Ectodermal cell (in vitro differentiated cells): ENCODE measurements around the gene HSF2BP.
"Not testable (repeated sequence)": the region's sequence is repeated elsewhere in the genome, so short reads cannot be mapped to it uniquely, and the experiment has no call there.

Experiments
- H3K27ac ChIP-seq: 2 replicates; pipeline ENCODE4 v1.7.0; 2013; ENCODE audit warnings: mild to moderate bottlenecking, low read depth, low read length; ENCODE audit not compliant: insufficient read depth, poor library complexity, severe bottlenecking
- H3K27me3 ChIP-seq: 2 replicates; pipeline ENCODE4 v1.7.0; 2013; ENCODE audit warnings: mild to moderate bottlenecking, low read length; ENCODE audit not compliant: insufficient read depth, control insufficient read depth, poor library complexity, severe bottlenecking
- H3K36me3 ChIP-seq: one replicate; pipeline ENCODE4 v1.7.0; 2013; ENCODE audit warnings: low read length; ENCODE audit not compliant: control insufficient read depth, insufficient read depth
- H3K4me1 ChIP-seq: one replicate; pipeline ENCODE4 v1.7.0; 2013; ENCODE audit warnings: low read length; ENCODE audit not compliant: control insufficient read depth, insufficient read depth
- H3K4me3 ChIP-seq: 2 replicates; pipeline ENCODE4 v1.7.0; 2013; ENCODE audit warnings: low read depth, low read length, control low read depth; ENCODE audit not compliant: insufficient read depth
- H3K9me3 ChIP-seq: 2 replicates; pipeline ENCODE4 v1.7.0; 2013; ENCODE audit warnings: mild to moderate bottlenecking, low read length, moderate library complexity; ENCODE audit not compliant: control insufficient read depth
- WGBS, 2 experiments: methylation state at CpG; one replicate each; pipeline ENCODE4 v1.1.7; 2013; ENCODE audit warnings: missing lambda C conversion rate in 2 of 2; 5-methylcytosine and 5-hydroxymethylcytosine counted together

Gene HSF2BP

GRCh38 chr21:43688906-43689305 is 29.6 kb upstream of the HSF2BP start:
- no peaks in the 10 kb centered on the region for H3K9me3 ChIP-seq
- peaks cover 63% of the 10 kb centered on the region for H3K36me3 ChIP-seq
- H3K4me1 ChIP-seq = no peaks in the 10 kb centered on the region
- H3K4me3 ChIP-seq = no peak overlapping the region
- WGBS, 2 experiments = 96% methylated on average over 12 of the region's 12 CpGs
- H3K27ac ChIP-seq = no peak overlapping the region
- no peaks in the 10 kb centered on the region for H3K27me3 ChIP-seq

DNA sequence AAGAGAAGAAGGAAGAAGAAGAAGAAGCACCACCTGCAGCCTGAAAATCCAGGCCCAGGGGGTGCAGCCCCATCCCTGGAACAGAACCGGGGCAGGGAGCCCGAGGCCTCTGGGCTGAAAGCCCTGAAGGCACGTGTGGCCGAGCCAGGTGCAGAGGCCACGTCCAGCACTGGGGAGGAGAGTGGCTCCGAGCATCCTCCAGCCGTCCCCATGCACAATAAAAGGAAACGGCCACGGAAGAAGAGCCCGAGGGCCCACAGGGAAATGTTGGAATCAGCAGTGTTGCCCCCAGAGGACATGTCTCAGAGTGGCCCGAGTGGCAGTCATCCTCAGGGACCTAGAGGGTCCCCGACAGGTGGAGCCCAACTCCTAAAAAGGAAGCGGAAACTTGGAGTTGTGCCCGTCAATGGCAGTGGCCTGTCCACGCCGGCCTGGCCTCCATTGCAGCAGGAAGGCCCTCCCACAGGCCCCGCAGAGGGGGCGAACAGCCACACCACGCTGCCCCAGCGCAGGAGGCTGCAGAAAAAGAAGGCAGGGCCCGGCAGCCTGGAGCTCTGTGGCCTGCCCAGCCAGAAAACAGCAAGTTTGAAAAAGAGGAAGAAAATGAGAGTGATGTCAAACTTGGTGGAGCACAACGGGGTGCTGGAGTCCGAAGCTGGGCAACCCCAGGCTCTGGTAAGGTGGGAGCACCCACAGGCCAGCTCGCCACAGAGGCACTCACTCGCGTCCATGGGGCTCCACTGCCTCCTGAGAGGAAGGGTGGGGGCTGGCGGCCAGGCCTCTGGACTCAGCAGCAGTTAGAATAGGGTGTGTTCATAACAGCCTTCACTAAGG is 28.5 kb upstream of the HSF2BP start:
- WGBS, 2 experiments = 95 to 96% methylated on average over 27 of the region's 27 CpGs
- Histone ChIP-seq H3K4me1 (no peaks in the 10 kb centered on the region), H3K9me3 (no peaks in the 10 kb centered on the region), H3K27ac (no peak overlapping the region), H3K4me3 (no peak overlapping the region), H3K36me3 (peaks cover 59% of the 10 kb centered on the region), H3K27me3 (no peaks in the 10 kb centered on the region)

- no peaks in the 10 kb centered on the region for H3K27me3 ChIP-seq
- no peak overlapping the region for H3K4me3 ChIP-seq
- H3K27ac ChIP-seq = no peak overlapping the region
- H3K36me3 ChIP-seq = peaks cover 58% of the 10 kb centered on the region
- 93% methylated on average over 21 of the region's 21 CpGs for WGBS, 2 experiments
- no peaks in the 10 kb centered on the region for H3K4me1 ChIP-seq
- H3K9me3 ChIP-seq = no peaks in the 10 kb centered on the region
These were observed 27.7 kb upstream of the HSF2BP start for GRCh38 chr21:43686811-43687565.

GRCh38 chr21:43684424-43684823 is 25.1 kb upstream of the HSF2BP start:
- Histone ChIP-seq H3K36me3 (peaks cover 54% of the 10 kb centered on the region), H3K4me1 (no peaks in the 10 kb centered on the region), H3K9me3 (no peaks in the 10 kb centered on the region), H3K27me3 (no peaks in the 10 kb centered on the region), H3K27ac (no peak overlapping the region), H3K4me3 (no peak overlapping the region)
- 98 to 100% methylated on average over 3 of the region's 3 CpGs for WGBS, 2 experiments

DNA sequence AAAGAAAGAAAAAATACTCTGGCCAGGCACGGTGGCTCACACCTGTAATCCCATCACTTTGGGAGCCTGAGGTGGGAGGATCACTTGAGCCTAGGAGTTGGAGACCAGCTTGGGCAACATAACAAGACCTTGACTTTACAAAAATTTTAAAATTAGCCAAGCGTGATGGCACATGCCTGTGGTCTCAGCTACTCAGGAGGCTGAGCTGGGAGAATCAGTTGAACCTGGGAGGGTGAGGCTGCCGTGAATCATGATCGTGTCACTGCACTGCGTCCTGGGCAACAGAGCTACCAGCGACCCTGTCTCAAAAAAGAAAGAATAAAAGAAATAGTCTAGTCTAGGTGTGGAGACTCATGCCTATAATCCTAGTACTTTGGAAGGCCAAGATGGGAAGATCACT is 22.4 kb upstream of the HSF2BP start:
- Histone ChIP-seq H3K27me3 (no peaks in the 10 kb centered on the region), H3K4me3 (no peak overlapping the region), H3K36me3 (peaks cover 39% of the 10 kb centered on the region), H3K9me3 (no peaks in the 10 kb centered on the region), H3K27ac (no peak overlapping the region), H3K4me1 (no peaks in the 10 kb centered on the region)
- WGBS, 2 experiments = 96 to 98% methylated on average over 6 of the region's 6 CpGs

DNA sequence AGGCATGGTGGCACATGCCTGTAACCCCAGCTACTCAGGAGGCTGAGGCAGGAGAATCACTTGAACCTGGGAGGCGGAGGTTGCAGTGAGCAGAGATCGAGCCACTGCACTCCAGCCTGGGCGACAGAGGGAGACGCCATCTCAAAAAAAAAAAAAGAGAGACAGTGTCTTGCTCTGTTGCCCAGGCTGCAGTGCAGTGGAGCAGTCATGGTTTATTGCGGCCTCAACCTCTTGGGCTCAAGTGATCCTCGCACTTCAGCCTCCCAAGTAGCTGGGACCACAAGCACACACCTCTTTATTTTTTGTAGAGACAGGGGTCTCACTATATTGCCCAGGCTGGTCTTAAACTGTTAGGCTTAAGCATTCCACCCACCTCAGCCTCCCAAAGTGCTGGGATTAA is 21.1 kb upstream of the HSF2BP start:
- not testable (repeated sequence) for H3K27me3 ChIP-seq, H3K4me1 ChIP-seq, H3K9me3 ChIP-seq, H3K4me3 ChIP-seq, H3K27ac ChIP-seq
- 79% methylated on average over 6 of the region's 6 CpGs for WGBS, 2 experiments
- H3K36me3 ChIP-seq = peaks cover 37% of the 10 kb centered on the region

GRCh38 chr21:43679951-43680350 is 20.7 kb upstream of the HSF2BP start:
- Histone ChIP-seq H3K4me3 (no peak overlapping the region), H3K9me3 (no peaks in the 10 kb centered on the region), H3K27ac (no peak overlapping the region), H3K4me1 (no peaks in the 10 kb centered on the region), H3K36me3 (peaks cover 35% of the 10 kb centered on the region), H3K27me3 (no peaks in the 10 kb centered on the region)
- WGBS, 2 experiments = 94 to 96% methylated on average over 12 of the region's 12 CpGs

DNA sequence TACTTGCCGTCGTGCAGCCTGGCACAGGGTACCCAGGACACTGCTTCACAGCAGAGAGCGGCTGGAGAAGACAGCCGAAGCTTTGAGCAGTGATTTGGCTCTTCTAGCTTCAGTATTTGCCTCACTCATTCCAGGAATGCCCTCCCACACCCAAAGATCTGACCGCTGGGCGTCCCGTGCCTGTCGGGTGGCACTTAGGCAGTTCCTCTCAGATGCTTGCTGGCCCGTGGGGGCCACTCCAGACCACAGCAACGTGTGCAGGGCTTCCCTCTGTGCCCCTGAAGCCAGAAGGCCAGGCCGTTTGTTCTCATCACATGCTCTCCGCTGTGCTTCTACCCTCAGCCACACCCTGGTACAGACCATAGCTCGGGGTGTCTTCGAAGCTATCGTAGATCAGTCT is 17.1 kb upstream of the HSF2BP start:
- Histone ChIP-seq H3K4me3 (no peak overlapping the region), H3K27ac (no peak overlapping the region), H3K9me3 (no peaks in the 10 kb centered on the region), H3K4me1 (no peaks in the 10 kb centered on the region), H3K27me3 (no peaks in the 10 kb centered on the region), H3K36me3 (peaks cover 24% of the 10 kb centered on the region)
- 96% methylated on average over 15 of the region's 15 CpGs for WGBS, 2 experiments

- Histone ChIP-seq H3K36me3 (peaks cover 24% of the 10 kb centered on the region), H3K4me1 (no peaks in the 10 kb centered on the region), H3K27me3 (no peaks in the 10 kb centered on the region), H3K27ac (no peak overlapping the region), H3K4me3 (no peak overlapping the region), H3K9me3 (no peaks in the 10 kb centered on the region)
- 94 to 95% methylated on average over 3 of the region's 3 CpGs for WGBS, 2 experiments
These were observed 16.6 kb upstream of the HSF2BP start for GRCh38 chr21:43675871-43676270.

DNA sequence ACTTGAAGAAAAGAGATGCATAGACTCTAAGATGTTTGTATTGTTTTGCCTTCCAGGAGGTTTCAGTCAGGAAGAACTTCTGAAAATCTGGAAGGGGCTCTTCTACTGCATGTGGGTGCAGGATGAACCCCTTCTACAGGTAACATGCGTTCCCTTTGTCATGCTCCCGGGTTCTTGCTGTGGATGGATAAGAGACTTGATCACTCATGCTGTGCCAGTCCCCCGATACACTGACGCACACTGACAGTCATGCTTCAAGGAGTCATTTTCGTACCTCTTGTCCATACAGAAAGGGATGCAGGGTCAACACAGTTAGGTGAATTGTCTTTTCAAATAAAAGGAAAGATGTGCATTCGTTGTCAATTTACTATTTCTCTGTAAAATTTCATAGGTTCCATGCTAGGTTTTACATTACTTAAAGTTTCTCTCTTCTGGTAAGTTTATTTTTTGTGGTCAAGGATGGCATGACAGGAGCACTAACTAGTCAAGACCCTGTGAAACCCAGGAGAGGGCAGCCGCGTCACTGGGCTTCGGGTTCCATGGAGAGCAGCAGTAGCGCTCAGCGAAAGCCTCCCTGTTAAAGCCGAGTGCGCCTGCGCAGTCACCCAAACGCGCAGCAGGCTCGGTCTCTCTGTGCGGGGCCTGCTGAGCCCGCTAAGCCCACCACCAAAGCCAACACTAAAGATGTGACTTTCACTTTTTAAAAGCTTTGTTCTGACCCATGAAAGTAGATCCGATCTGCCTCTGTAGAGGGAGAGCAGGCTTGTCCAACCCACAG is 10.7 kb upstream of the HSF2BP start:
- Histone ChIP-seq H3K9me3 (no peaks in the 10 kb centered on the region), H3K27ac (no peak overlapping the region), H3K36me3 (peaks cover 8% of the 10 kb centered on the region), H3K4me3 (no peak overlapping the region), H3K27me3 (no peaks in the 10 kb centered on the region), H3K4me1 (no peaks in the 10 kb centered on the region)
- WGBS, 2 experiments = 88 to 91% methylated on average over 20 of the region's 20 CpGs
